H1 (cell line): ENCODE results near the gene NUS1. TPM values are rescaled to one million over a fixed set of nuclear protein-coding genes. Genes with fewer than 3 reads are reported as not detected.

ENCODE experiments used
- BRCA1 ChIP-seq: IDR thresholded peaks from 2 replicates; pipeline ENCODE4 v1.6.1; 2012; ENCODE audit warnings: low read depth, low read length, improper control_type of control experiment
- EZH2 ChIP-seq: fragments of 200-600 bp; sonication (generic); IDR thresholded peaks from 2 replicates; pipeline ENCODE4 v1.7.1; 2012; ENCODE audit warnings: low read depth, mild to moderate bottlenecking, moderate library complexity, low read length, inconsistent platforms; ENCODE audit not compliant: severe bottlenecking
- FOSL1 ChIP-seq: IDR thresholded peaks from 2 replicates; pipeline ENCODE4 v1.6.1; 2011; ENCODE audit warnings: mild to moderate bottlenecking, low read depth, low read length, moderate library complexity; ENCODE audit not compliant: insufficient read depth
- JUN ChIP-seq: IDR thresholded peaks from 2 replicates; pipeline ENCODE4 v1.6.1; 2011; ENCODE audit warnings: low read depth, mild to moderate bottlenecking, improper control_type of control experiment, low read length
- NRF1 ChIP-seq: IDR thresholded peaks from 2 replicates; pipeline ENCODE4 v1.6.1; 2011; ENCODE audit warnings: mild to moderate bottlenecking, low read depth, low read length, improper control_type of control experiment
- POU5F1 ChIP-seq: IDR thresholded peaks from 2 replicates; pipeline ENCODE4 v1.6.1; 2011; ENCODE audit warnings: low read depth, mild to moderate bottlenecking, low read length, moderate library complexity
- SIN3A ChIP-seq, 2 experiments: IDR thresholded peaks in 1 of 2; conservative IDR thresholded peaks in 1 of 2; 2 replicates each; pipeline ENCODE4 v1.6.1; 2011 to 2012; ENCODE audit warnings: low read length in 2 of 2, improper control_type of control experiment in 1 of 2, low read depth in 1 of 2, mild to moderate bottlenecking in 1 of 2
- SIX5 ChIP-seq: IDR thresholded peaks from 2 replicates; pipeline ENCODE4 v1.6.1; 2011; ENCODE audit warnings: mild to moderate bottlenecking, low read depth, low read length
- polyA plus RNA-seq, 7 experiments: library from polyadenylated mRNA; depleted of rRNA in 3 of 7; stranded (reverse) in 5 of 7; unstranded in 2 of 7; fragments of >200 nt in 5 of 7; fragments of 200-250 nt in 2 of 7; gene quantifications; 1 replicate in 5 of 7; 2 replicates in 1 of 7; 4 replicates in 1 of 7; pipeline versions ENCODE4 v1.2.1 to v1.2.3, GENCODE V29; 2011 to 2013; ENCODE audit warnings: missing spikeins in 2 of 7, mixed read lengths in 2 of 7
- total RNA-seq: library from RNA; stranded (reverse); fragmentation: NEBNext Ultra II Directional; extraction: Animal tissue kit (Norgen Biotek cat#: 25700); gene quantifications from 2 replicates; pipeline ENCODE4 v1.2.1, GENCODE V29; 2021
- TF ChIP-seq, protein P1 (sequence below): fragments of 300-600 bp; sonication (generic); IDR thresholded peaks from 2 replicates; pipeline ENCODE4 v1.7.1; 2012; ENCODE audit warnings: low read length, moderate library complexity, mild to moderate bottlenecking, inconsistent platforms; ENCODE audit not compliant: insufficient replicate concordance

NUS1 gene
- total and polyA plus RNA-seq, 2 of the 8 experiments (the other 6 are each of a cell fraction or from before 2014, with no cell fraction given), result 20.7 to 77.7 TPM

- TF ChIP-seq, protein P1, sequence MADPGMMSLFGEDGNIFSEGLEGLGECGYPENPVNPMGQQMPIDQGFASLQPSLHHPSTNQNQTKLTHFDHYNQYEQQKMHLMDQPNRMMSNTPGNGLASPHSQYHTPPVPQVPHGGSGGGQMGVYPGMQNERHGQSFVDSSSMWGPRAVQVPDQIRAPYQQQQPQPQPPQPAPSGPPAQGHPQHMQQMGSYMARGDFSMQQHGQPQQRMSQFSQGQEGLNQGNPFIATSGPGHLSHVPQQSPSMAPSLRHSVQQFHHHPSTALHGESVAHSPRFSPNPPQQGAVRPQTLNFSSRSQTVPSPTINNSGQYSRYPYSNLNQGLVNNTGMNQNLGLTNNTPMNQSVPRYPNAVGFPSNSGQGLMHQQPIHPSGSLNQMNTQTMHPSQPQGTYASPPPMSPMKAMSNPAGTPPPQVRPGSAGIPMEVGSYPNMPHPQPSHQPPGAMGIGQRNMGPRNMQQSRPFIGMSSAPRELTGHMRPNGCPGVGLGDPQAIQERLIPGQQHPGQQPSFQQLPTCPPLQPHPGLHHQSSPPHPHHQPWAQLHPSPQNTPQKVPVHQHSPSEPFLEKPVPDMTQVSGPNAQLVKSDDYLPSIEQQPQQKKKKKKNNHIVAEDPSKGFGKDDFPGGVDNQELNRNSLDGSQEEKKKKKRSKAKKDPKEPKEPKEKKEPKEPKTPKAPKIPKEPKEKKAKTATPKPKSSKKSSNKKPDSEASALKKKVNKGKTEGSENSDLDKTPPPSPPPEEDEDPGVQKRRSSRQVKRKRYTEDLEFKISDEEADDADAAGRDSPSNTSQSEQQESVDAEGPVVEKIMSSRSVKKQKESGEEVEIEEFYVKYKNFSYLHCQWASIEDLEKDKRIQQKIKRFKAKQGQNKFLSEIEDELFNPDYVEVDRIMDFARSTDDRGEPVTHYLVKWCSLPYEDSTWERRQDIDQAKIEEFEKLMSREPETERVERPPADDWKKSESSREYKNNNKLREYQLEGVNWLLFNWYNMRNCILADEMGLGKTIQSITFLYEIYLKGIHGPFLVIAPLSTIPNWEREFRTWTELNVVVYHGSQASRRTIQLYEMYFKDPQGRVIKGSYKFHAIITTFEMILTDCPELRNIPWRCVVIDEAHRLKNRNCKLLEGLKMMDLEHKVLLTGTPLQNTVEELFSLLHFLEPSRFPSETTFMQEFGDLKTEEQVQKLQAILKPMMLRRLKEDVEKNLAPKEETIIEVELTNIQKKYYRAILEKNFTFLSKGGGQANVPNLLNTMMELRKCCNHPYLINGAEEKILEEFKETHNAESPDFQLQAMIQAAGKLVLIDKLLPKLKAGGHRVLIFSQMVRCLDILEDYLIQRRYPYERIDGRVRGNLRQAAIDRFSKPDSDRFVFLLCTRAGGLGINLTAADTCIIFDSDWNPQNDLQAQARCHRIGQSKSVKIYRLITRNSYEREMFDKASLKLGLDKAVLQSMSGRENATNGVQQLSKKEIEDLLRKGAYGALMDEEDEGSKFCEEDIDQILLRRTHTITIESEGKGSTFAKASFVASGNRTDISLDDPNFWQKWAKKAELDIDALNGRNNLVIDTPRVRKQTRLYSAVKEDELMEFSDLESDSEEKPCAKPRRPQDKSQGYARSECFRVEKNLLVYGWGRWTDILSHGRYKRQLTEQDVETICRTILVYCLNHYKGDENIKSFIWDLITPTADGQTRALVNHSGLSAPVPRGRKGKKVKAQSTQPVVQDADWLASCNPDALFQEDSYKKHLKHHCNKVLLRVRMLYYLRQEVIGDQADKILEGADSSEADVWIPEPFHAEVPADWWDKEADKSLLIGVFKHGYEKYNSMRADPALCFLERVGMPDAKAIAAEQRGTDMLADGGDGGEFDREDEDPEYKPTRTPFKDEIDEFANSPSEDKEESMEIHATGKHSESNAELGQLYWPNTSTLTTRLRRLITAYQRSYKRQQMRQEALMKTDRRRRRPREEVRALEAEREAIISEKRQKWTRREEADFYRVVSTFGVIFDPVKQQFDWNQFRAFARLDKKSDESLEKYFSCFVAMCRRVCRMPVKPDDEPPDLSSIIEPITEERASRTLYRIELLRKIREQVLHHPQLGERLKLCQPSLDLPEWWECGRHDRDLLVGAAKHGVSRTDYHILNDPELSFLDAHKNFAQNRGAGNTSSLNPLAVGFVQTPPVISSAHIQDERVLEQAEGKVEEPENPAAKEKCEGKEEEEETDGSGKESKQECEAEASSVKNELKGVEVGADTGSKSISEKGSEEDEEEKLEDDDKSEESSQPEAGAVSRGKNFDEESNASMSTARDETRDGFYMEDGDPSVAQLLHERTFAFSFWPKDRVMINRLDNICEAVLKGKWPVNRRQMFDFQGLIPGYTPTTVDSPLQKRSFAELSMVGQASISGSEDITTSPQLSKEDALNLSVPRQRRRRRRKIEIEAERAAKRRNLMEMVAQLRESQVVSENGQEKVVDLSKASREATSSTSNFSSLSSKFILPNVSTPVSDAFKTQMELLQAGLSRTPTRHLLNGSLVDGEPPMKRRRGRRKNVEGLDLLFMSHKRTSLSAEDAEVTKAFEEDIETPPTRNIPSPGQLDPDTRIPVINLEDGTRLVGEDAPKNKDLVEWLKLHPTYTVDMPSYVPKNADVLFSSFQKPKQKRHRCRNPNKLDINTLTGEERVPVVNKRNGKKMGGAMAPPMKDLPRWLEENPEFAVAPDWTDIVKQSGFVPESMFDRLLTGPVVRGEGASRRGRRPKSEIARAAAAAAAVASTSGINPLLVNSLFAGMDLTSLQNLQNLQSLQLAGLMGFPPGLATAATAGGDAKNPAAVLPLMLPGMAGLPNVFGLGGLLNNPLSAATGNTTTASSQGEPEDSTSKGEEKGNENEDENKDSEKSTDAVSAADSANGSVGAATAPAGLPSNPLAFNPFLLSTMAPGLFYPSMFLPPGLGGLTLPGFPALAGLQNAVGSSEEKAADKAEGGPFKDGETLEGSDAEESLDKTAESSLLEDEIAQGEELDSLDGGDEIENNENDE, result no peak
- no peak for TF ChIP-seq FOSL1
- TF ChIP-seq JUN, result no peak
- no peak for TF ChIP-seq SIN3A (conservative IDR thresholded peaks at IDR 0.05 in 1 of 2, IDR thresholded peaks at IDR 0.05 in 1 of 2; ENCODE audit: low read depth in 1 of 2, low read length in 2 of 2)
- no peak for TF ChIP-seq NRF1
- no peak for TF ChIP-seq SIX5
- TF ChIP-seq POU5F1, result no peak
- no peak for TF ChIP-seq EZH2
- TF ChIP-seq BRCA1, result no peak
Observed at GRCh38 chr6:117706504-117706903, 31.2 kb downstream of the NUS1 start (continued).
